HG03442 (cell line): ENCODE results near the gene CHCHD6.
"Not testable (repeated sequence)": the region's sequence is repeated elsewhere in the genome, so short reads cannot be mapped to it uniquely, and the experiment has no call there.

Experiments used
- ATAC-seq: cut with Tn5 transposase; IDR thresholded peaks from one replicate; pipeline ENCODE4 v1.9.1; 2021; ENCODE audit warnings: mild to moderate bottlenecking, moderate library complexity; ENCODE audit not compliant: unreplicated experiment

The CHCHD6 gene

GRCh38 chr3:126763035-126763434 lies 59.0 kb downstream of the CHCHD6 start:
- ATAC-seq = no peak

GRCh38 chr3:126765187-126766069 lies 61.4 kb downstream of the CHCHD6 start:
- no peak for ATAC-seq

GRCh38 chr3:126766653-126767052 lies 62.6 kb downstream of the CHCHD6 start:
- ATAC-seq = no peak

GRCh38 chr3:126768903-126769302 lies 64.9 kb downstream of the CHCHD6 start:
- no peak for ATAC-seq

- no peak for ATAC-seq
Measured at GRCh38 chr3:126770096-126770495, 66.1 kb downstream of the CHCHD6 start.

- ATAC-seq = no peak
Measured at GRCh38 chr3:126773167-126773566, 69.1 kb downstream of the CHCHD6 start.

- no peak for ATAC-seq
Measured at GRCh38 chr3:126773783-126774182, 69.7 kb downstream of the CHCHD6 start.

- no peak for ATAC-seq
Measured at GRCh38 chr3:126777366-126777765, 73.3 kb downstream of the CHCHD6 start.

GRCh38 chr3:126780666-126781065 lies 76.6 kb downstream of the CHCHD6 start:
- no peak for ATAC-seq

- ATAC-seq = no peak
Measured at GRCh38 chr3:126781406-126781805, 77.4 kb downstream of the CHCHD6 start.

GRCh38 chr3:126781889-126782491 lies 78.0 kb downstream of the CHCHD6 start:
- no peak for ATAC-seq

- ATAC-seq = no peak
Measured at GRCh38 chr3:126782536-126782935, 78.5 kb downstream of the CHCHD6 start.

- no peak for ATAC-seq
Measured at GRCh38 chr3:126784254-126784653, 80.2 kb downstream of the CHCHD6 start.

- ATAC-seq = not testable (repeated sequence)
Measured at GRCh38 chr3:126791320-126791719, 87.3 kb downstream of the CHCHD6 start.

GRCh38 chr3:126792998-126793397 lies 89.0 kb downstream of the CHCHD6 start:
- ATAC-seq = no peak

GRCh38 chr3:126797563-126797962 lies 93.5 kb downstream of the CHCHD6 start:
- no peak for ATAC-seq

- ATAC-seq = no peak
Measured at GRCh38 chr3:126798521-126798920, 94.5 kb downstream of the CHCHD6 start.

- no peak for ATAC-seq
Measured at GRCh38 chr3:126799099-126799498, 95.1 kb downstream of the CHCHD6 start.

- ATAC-seq = not testable (repeated sequence)
Measured at GRCh38 chr3:126801312-126801711, 97.3 kb downstream of the CHCHD6 start.

- ATAC-seq = no peak
Measured at GRCh38 chr3:126807795-126808194, 103.8 kb downstream of the CHCHD6 start.

GRCh38 chr3:126811530-126811929 lies 107.5 kb downstream of the CHCHD6 start:
- no peak for ATAC-seq

- ATAC-seq = no peak
Measured at GRCh38 chr3:126816298-126816697, 112.3 kb downstream of the CHCHD6 start.
